HG02610 (cell line): ENCODE data around the gene SHISA5.
"Not testable (repeated sequence)": the region's sequence is repeated elsewhere in the genome, so short reads cannot be mapped to it uniquely, and the experiment has no call there.

Source experiments
- ATAC-seq: cut with Tn5 transposase; IDR thresholded peaks from one replicate; pipeline ENCODE4 v1.9.1; 2021; ENCODE audit warnings: mild to moderate bottlenecking, moderate library complexity; ENCODE audit not compliant: unreplicated experiment

Gene SHISA5

GRCh38 chr3:48478626-48479555 lies 25.1 kb downstream of the SHISA5 start:
- no peak for ATAC-seq

GRCh38 chr3:48477959-48478520 lies 25.9 kb downstream of the SHISA5 start:
- no peak for ATAC-seq

- no peak for ATAC-seq
Measured at GRCh38 chr3:48476426-48477053, 27.4 kb downstream of the SHISA5 start.

GRCh38 chr3:48475188-48475587 lies 28.8 kb downstream of the SHISA5 start:
- ATAC-seq: no peak

- ATAC-seq: no peak
Measured at GRCh38 chr3:48474619-48475018, 29.4 kb downstream of the SHISA5 start.

- not testable (repeated sequence) for ATAC-seq
Measured at GRCh38 chr3:48474031-48474430, 29.9 kb downstream of the SHISA5 start.

- ATAC-seq: no peak
Measured at GRCh38 chr3:48473617-48473952, 30.4 kb downstream of the SHISA5 start.

- ATAC-seq: peak; percentile 78
Measured at GRCh38 chr3:48472923-48473616, 30.9 kb downstream of the SHISA5 start.

GRCh38 chr3:48472673-48472922 lies 31.4 kb downstream of the SHISA5 start:
- ATAC-seq: peak; percentile 4

GRCh38 chr3:48470286-48470685 lies 33.7 kb downstream of the SHISA5 start:
- ATAC-seq: no peak

- no peak for ATAC-seq
Measured at GRCh38 chr3:48469046-48469915, 34.7 kb downstream of the SHISA5 start.

- no peak for ATAC-seq
Measured at GRCh38 chr3:48468329-48468731, 35.6 kb downstream of the SHISA5 start.

GRCh38 chr3:48467473-48468267 lies 36.3 kb downstream of the SHISA5 start:
- no peak for ATAC-seq

GRCh38 chr3:48467110-48467454 lies 36.9 kb downstream of the SHISA5 start:
- no peak for ATAC-seq

GRCh38 chr3:48466386-48467109 lies 37.4 kb downstream of the SHISA5 start:
- ATAC-seq: peak; percentile 10

GRCh38 chr3:48465531-48466378 lies 38.2 kb downstream of the SHISA5 start:
- peak; percentile 81 for ATAC-seq

- no peak for ATAC-seq
Measured at GRCh38 chr3:48465237-48465530, 38.8 kb downstream of the SHISA5 start.

- ATAC-seq: no peak
Measured at GRCh38 chr3:48464713-48465221, 39.2 kb downstream of the SHISA5 start.
